Activated CD4-positive, alpha-beta T cell treated with anti-CD3 and anti-CD28 coated beads, Interleukin-2, amount 50 U/mL, for 48 hours (primary cell): Measurements from ENCODE around the gene DPYD.

ENCODE experiments used
- DNase-seq, 2 experiments: peaks; one replicate each; pipeline ENCODE4 v3.0.0-alpha.2; 2020

The DPYD gene

GRCh38 chr1:97414682-97415312, 506.0 kb downstream of the DPYD start:
- DNase-seq = no peak

- no peak for DNase-seq
These were observed 508.1 kb downstream of the DPYD start for GRCh38 chr1:97412737-97413136.

GRCh38 chr1:97412166-97412565, 508.7 kb downstream of the DPYD start:
- DNase-seq = no peak

DNA sequence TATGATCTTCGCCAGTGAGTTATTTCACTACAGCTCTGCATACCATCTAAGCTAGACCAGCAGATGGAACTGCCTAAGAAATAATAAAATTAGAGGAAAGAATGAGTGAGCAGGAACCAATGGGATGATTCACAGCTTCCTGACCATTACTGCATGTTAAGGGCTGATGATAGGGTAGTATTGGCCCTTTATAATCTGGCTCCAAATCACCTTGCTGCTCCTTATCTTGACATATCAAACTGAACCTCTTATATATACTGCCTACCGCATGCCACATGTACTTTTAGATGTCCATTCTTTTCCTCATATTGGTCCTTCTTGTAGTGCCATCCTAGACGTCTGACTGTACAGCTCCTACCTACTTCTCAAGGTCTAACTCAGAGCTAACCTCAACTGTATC, 524.4 kb downstream of the DPYD start:
- no peak for DNase-seq

DNA sequence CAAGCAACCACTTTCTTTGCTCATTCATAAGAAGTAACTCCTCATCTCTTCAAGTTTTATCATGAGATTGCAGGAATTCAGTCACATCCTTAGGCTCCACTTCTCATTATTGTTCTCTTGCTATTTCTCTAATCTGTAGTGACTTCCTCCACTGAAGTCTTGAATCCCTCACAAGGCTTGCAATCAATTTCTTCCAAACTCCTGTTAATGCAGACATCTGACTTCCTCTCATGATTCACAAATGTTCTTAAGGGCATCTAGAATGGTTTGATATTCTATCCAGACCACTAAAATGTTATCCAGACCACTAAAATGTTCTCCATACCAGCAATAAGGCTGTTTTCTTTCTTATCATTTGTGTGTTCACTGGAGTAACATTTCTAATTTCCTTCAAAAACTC, 528.1 kb downstream of the DPYD start:
- DNase-seq = no peak

DNA sequence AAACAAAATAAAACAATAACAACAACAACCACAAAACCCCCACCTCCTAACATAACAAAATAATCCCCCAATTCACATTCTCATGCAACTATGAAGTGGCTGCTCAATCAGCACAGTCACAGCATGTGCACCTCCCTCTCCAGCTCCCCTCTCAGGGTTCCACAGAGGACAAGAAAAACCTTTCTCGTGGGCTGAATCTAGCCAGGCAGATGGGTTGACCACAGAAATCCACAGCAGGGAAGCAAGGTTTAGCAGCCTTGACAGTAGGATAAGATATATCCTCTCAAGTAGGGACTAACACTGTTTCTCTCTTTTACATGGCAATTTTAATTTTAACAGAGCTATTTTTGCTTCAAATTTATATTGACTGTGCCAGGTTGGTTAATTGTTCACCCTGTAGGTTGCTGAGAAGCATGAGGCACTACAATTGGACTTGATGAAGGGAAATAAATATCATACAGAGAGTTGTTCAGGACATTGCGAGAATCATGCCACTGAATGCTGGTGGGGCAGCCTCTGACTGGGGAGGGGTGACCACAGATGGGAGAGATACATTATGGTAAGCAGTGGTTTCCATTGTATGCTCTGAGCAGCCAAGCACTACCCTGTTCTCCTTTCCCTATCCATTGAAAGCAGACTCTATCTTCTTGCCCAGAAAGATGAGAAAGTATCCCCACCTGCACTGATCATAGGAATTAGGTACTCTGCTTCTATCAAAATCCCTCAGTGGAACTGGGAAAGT, 535.1 kb downstream of the DPYD start:
- DNase-seq = no peak

GRCh38 chr1:97384294-97384968, 536.4 kb downstream of the DPYD start:
- no peak for DNase-seq

DNA sequence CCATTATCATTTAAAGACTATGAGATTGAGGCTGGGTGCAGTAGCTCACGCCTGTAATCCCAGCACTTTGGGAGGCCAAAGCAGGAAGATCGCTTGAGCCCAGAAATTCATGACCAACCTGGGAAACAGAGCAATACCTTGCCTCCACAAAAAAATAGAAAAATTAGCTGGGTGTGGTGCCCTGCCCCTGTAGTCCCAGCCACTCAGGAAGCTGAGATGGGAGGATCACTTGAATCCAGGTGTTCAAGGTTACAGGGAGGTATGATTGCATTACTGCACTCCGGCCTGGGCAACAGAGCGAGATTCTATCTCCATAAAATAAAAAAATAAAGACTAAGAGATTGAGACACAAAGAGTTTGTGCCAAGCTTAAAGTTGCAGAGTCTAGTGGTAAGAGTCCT, 537.0 kb downstream of the DPYD start:
- no peak for DNase-seq

- no peak for DNase-seq
These were observed 538.6 kb downstream of the DPYD start for GRCh38 chr1:97382206-97382605.

DNA sequence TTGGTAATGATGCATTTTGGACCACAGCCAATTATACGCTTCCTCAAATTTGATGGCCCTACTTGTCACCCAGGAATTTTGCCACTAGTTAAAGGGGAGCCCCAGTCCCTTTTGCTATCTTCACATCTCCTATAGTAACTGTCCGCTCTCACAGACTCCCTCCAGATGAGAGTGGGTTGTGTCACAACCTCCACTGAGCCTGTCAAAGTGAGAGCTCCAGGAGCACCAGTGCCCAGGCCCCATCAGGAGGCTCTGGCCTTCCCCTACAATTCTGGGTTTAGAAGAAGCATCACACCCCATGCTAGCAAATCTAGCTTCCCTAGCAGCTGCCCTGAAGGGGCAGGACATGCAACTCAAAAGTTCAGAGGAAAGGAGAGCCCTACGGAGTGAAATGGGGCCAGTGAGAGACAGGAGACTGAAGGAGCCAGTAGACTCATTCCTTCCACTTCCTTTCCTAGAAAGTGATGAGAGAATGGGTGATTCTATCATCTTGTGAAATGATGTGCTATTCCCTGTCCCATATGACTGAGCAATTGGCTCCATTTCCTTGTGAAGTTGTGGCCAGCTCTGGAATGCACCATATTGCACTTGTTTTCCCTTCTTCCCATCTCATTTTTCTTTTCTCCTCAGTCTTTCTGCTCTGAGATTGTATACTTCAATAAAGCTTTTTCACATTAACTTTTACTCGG, 541.3 kb downstream of the DPYD start:
- DNase-seq = no peak

- no peak for DNase-seq
These were observed 542.2 kb downstream of the DPYD start for GRCh38 chr1:97378596-97378995.

DNA sequence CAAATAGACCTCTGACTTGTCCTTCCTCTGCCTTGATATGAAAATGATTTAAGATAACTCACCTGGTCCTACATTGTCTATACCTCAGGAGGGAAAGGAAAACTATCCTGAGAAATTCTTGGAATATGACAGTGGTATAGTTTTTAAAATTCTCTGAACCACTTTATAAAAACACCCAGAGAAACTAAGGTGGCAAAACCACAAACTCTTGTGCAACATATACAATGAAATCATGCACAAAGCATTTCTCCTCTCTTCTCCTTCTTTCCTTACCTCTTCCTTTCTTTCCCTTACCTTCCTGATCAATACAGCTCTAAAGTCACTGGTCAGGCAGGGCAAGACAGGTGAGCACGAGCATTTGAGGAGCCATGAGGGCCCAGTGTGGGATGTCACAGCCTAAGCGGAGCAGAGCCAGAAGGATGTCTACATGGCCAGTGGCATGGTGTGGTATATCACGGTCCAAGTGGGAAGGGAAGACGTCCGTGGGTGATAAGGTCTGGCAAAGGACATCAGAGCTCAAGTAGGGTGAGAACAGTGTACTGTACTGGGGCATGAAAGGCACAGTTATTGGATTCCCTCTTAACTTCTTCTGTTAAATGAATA, 543.3 kb downstream of the DPYD start:
- DNase-seq = no peak

- DNase-seq = no peak
These were observed 547.8 kb downstream of the DPYD start for GRCh38 chr1:97373000-97373399.

DNA sequence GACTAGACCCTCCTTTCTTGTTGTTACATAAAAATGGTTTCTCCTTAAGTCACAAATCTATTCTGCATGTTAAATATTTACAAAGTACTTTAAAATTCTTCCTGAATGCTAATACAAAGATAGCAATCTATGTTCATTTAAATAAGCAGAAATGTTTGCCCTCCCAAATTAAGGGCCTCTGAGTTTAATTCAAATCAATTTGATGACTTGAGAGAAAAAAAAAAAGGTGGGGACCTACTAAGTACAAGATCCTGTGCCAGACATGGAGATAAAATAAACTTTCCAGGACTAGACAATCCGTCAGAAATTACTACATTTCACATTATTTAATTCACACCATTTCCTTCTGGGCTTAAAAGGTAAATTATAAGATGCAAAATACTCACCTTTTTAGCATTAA, 548.3 kb downstream of the DPYD start:
- DNase-seq = no peak

DNA sequence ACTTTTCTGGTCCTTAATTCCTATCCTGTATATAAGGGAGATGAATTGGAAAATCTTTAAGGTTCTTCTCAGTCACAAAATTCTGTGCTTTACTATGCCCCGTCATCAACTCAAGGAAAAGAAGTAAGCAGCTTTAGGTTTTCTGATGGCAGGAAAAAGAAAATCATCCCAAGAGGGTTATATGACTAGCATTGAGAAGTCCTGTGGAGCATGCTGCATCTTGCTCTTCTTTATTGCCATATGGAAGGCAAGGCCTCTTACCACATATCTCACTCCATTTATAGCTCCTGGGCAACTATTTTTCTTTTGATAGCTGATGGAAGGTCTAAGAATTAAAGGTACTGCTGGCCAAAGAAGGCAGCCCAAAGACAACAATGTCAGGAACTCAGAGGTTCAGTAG, 552.5 kb downstream of the DPYD start:
- DNase-seq = no peak

GRCh38 chr1:97366984-97367383, 553.9 kb downstream of the DPYD start:
- no peak for DNase-seq

GRCh38 chr1:97365026-97365425, 555.8 kb downstream of the DPYD start:
- DNase-seq = no peak

- DNase-seq = no peak
These were observed 556.7 kb downstream of the DPYD start for GRCh38 chr1:97364086-97364485.

DNA sequence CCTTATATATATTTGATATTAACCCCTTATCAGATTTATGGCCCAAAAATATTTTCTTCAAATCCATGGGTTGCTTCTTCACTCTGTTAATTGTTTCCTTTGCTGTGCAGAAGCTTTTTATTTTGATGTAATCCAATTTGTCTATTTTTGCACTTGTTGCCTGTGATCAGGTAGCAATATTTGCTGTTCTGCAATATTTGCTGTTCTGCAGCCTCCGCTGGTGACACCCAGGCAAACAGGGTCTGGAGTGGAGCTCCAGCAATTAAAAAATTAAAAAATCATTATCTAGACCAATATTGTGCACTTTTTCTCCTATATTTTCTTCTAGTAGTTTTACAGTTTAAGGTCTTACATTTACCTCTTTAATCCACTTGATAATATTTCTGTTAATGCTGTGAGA, 564.5 kb downstream of the DPYD start:
- DNase-seq = no peak

GRCh38 chr1:97352936-97353382, 567.9 kb downstream of the DPYD start:
- DNase-seq = no peak

DNA sequence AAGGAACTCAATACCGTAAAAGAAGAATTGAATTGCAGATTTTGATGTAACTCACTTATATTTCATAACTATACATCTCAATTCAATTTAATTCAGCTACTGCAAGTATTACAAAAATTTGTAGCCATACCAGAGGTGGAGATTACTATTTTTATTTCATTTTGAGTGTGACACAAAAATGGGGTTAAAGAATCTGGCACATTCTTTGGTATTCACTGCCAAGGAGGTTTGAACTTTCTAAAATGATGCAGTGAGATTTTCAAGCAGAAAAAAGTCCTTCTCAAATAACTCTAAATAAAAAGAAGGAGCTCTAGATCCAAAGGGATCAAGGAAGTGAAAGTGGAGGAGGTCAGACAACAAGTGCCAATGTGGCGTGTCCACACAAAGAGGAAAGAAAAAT, 569.0 kb downstream of the DPYD start:
- DNase-seq = no peak

GRCh38 chr1:97350662-97351061, 570.2 kb downstream of the DPYD start:
- DNase-seq = no peak

DNA sequence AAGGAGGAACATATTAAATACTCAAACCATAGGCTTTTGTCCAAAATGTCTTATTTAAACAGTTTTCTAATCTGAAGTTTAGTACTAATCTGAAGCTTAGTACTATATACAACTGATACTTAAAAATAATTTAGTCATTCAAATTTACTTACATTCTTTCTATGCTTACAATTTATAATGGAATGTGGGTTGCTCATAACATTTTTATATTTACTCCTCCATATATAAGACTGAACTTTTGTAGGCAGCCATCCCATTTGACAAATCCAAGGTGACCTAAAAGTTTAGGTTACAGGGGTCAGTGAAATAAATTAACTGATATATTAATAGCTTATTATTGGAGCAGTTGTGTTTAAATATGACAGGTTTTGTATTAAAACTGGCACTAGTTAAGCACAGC, 570.6 kb downstream of the DPYD start:
- no peak for DNase-seq
